A673 (cell line): ENCODE data around the gene ADGRL3. TPM values are rescaled to one million over a fixed set of nuclear protein-coding genes. Genes with fewer than 3 reads are reported as not detected.

Experiments
- BruUV-seq: library from RNA; stranded (reverse); fragments of 400-500 nt; replicated peaks from 2 replicates; lab custom pipeline; 2021; lab: Mats Ljungman, UMichigan
- CTCF ChIA-PET: fragments of 300-600 bp; sonication (Branson Sonifier 250); formaldehyde crosslinking; loops from one replicate; lab custom pipeline; 2022; ENCODE audit warnings: antibody characterized with exemption; lab: Charles Lee
- POLR2A ChIA-PET: fragments of 300-600 bp; sonication (Branson Sonifier 250); formaldehyde crosslinking; loops from one replicate; lab custom pipeline; 2022; ENCODE audit warnings: antibody characterized with exemption; ENCODE audit not compliant: low non-redundant PET; lab: Charles Lee
- DNase-seq: peaks from one replicate; pipeline ENCODE4 v3.0.0-alpha.2; 2015; ENCODE audit warnings: low spot score
- H3K27ac ChIP-seq: fragments of 200-600 bp; sonication (generic); 2 replicates; pipeline ENCODE4 v1.5.1; 2016; ENCODE audit warnings: mixed run types, low read depth, mild to moderate bottlenecking, mixed read lengths, antibody characterized with exemption, low read length; ENCODE audit not compliant: poor library complexity, severe bottlenecking
- H3K27me3 ChIP-seq: fragments of 200-600 bp; sonication (generic); replicated peaks from 2 replicates; pipeline ENCODE4 v1.6.1; 2017; ENCODE audit warnings: mixed run types, low read depth, mild to moderate bottlenecking, mixed read lengths, antibody characterized with exemption, low read length; ENCODE audit not compliant: insufficient read depth, poor library complexity
- H3K36me3 ChIP-seq: fragments of 200-600 bp; sonication (generic); 2 replicates; pipeline ENCODE4 v1.6.1; 2016; ENCODE audit warnings: mixed run types, mild to moderate bottlenecking, mixed read lengths, antibody characterized with exemption, low read length; ENCODE audit not compliant: insufficient read depth, poor library complexity, severe bottlenecking
- H3K4me1 ChIP-seq: fragments of 200-600 bp; sonication (generic); 2 replicates; pipeline ENCODE4 v1.6.1; 2017; ENCODE audit warnings: mixed run types, mild to moderate bottlenecking, mixed read lengths, antibody characterized with exemption, low read length; ENCODE audit not compliant: insufficient read depth, poor library complexity, severe bottlenecking
- H3K4me3 ChIP-seq: fragments of 200-600 bp; sonication (generic); 2 replicates; pipeline ENCODE4 v1.5.1; 2016; ENCODE audit warnings: low read depth, mixed run types, mild to moderate bottlenecking, mixed read lengths, low read length; ENCODE audit not compliant: poor library complexity, severe bottlenecking
- H3K9me3 ChIP-seq: fragments of 200-600 bp; sonication (generic); 2 replicates; pipeline ENCODE4 v1.6.1; 2016; ENCODE audit warnings: mixed run types, low read depth, mild to moderate bottlenecking, mixed read lengths, antibody characterized with exemption, low read length; ENCODE audit not compliant: poor library complexity, severe bottlenecking
- CTCF ChIP-seq: fragments of 300-800, 200-600 bp; sonication (generic); conservative IDR thresholded peaks from 2 replicates; pipeline ENCODE4 v1.5.1; 2017; ENCODE audit warnings: low read depth, mild to moderate bottlenecking, antibody characterized with exemption, low read length, moderate library complexity, mixed read lengths
- EZH2 ChIP-seq: fragments of 200-600 bp; sonication (generic); IDR thresholded peaks from 2 replicates; pipeline ENCODE4 v1.6.1; 2017; ENCODE audit warnings: borderline replicate concordance, low read depth, mild to moderate bottlenecking, mixed read lengths, antibody characterized with exemption, low read length; ENCODE audit not compliant: poor library complexity, severe bottlenecking
- intact Hi-C: fragments of 100-400 bp; cut with micrococcal nuclease; formaldehyde crosslinking; loops from one replicate; pipeline ENCODE4 v1.10.0; 2022; ENCODE audit not compliant: unreplicated experiment
- total RNA-seq: library from RNA; stranded (reverse); gene quantifications from 2 replicates; pipeline ENCODE4 v1.2.3, GENCODE V29; 2021

ADGRL3 gene
- total RNA-seq, 1 experiment from 2014 or later, result not detected

- H3K27me3 ChIP-seq, result no peaks in the 10 kb centered on the region
- H3K27ac ChIP-seq, result no peak overlapping the region
- H3K4me3 ChIP-seq, result no peak overlapping the region
- H3K36me3 ChIP-seq, result no peaks in the 10 kb centered on the region
- CTCF ChIA-PET, result no interaction called here
- H3K4me1 ChIP-seq, result no peaks in the 10 kb centered on the region
- intact Hi-C loops, result no loop called here
- TF ChIP-seq EZH2 (no peak), CTCF (no peak)
- H3K9me3 ChIP-seq, result no peaks in the 10 kb centered on the region
- DNase-seq, result no peak
- BruUV-seq, result no TSS peak
- POLR2A ChIA-PET, result no interaction called here
Observed at GRCh38 chr4:61406677-61407076, 206.6 kb downstream of the ADGRL3 start.

- Histone ChIP-seq H3K27ac (no peak overlapping the region), H3K27me3 (no peaks in the 10 kb centered on the region), H3K4me1 (no peaks in the 10 kb centered on the region), H3K36me3 (no peaks in the 10 kb centered on the region), H3K9me3 (no peaks in the 10 kb centered on the region), H3K4me3 (no peak overlapping the region)
- intact Hi-C loops, result no loop called here
- no TSS peak for BruUV-seq
- TF ChIP-seq EZH2, result no peak
- TF ChIP-seq CTCF, result no peak
- no peak for DNase-seq
- ChIA-PET CTCF (no interaction called here), POLR2A (no interaction called here)
Observed at GRCh38 chr4:61407642-61408618, 207.8 kb downstream of the ADGRL3 start.

GRCh38 chr4:61408861-61409260, 208.7 kb downstream of the ADGRL3 start:
- ChIA-PET CTCF (no interaction called here), POLR2A (no interaction called here)
- H3K4me3 ChIP-seq, result no peak overlapping the region
- DNase-seq, result no peak
- H3K27me3 ChIP-seq, result no peaks in the 10 kb centered on the region
- TF ChIP-seq EZH2, result no peak
- TF ChIP-seq CTCF, result no peak
- H3K36me3 ChIP-seq, result no peaks in the 10 kb centered on the region
- no peak overlapping the region for H3K27ac ChIP-seq
- H3K4me1 ChIP-seq, result no peaks in the 10 kb centered on the region
- intact Hi-C loops, result no loop called here
- no TSS peak for BruUV-seq
- no peaks in the 10 kb centered on the region for H3K9me3 ChIP-seq
